Adipocyte (in vitro differentiated cells): Measurements from ENCODE around the gene RASSF9.
A peak's percentile ranks its signal among the peaks of the same experiment; 100 is the strongest.

ENCODE experiments used
- DNase-seq: peaks from one replicate; pipeline ENCODE4 v3.0.0-alpha.2; 2015; ENCODE audit warnings: low read depth
- H3K27me3 ChIP-seq: replicated peaks from 2 replicates; pipeline ENCODE4 v1.7.0; 2013; ENCODE audit warnings: mild to moderate bottlenecking, low read length, moderate library complexity; ENCODE audit not compliant: control insufficient read depth, insufficient read depth
- H3K36me3 ChIP-seq: 2 replicates; pipeline ENCODE4 v1.7.0; 2013; ENCODE audit warnings: low read length, mild to moderate bottlenecking, moderate library complexity; ENCODE audit not compliant: control insufficient read depth, insufficient read depth, severe bottlenecking
- H3K4me1 ChIP-seq: 2 replicates; pipeline ENCODE4 v1.7.0; 2013; ENCODE audit warnings: mild to moderate bottlenecking, low read length, moderate library complexity; ENCODE audit not compliant: control insufficient read depth, insufficient read depth
- H3K4me3 ChIP-seq: 2 replicates; pipeline ENCODE4 v1.7.0; 2013; ENCODE audit warnings: mild to moderate bottlenecking, low read length, moderate library complexity
- H3K9ac ChIP-seq: 2 replicates; pipeline ENCODE4 v1.7.0; 2013; ENCODE audit warnings: mild to moderate bottlenecking, low read length, moderate library complexity
- H3K9me3 ChIP-seq: 2 replicates; pipeline ENCODE4 v1.7.0; 2013; ENCODE audit warnings: mild to moderate bottlenecking, low read length, moderate library complexity; ENCODE audit not compliant: control insufficient read depth

RASSF9 gene

DNA sequence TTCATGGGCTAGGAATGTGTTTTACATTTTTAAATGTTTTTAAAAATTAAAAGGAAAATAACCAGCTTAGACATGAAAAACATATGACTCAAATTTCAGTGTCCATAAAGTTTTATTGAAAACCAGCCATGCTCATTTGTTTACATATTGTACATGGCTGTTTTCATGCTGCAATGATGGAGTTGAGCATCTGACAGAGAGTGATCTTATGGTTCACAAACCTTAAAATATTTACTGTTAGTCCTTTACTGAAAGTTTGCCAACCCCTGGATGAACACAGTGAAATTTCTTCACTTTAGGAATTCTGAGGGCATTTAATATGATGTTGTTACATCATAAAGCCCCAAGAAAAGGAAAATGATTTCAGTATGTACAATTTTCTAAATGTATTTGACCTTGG is 16.1 kb downstream of the RASSF9 start:
- H3K4me3 ChIP-seq: no peak overlapping the region

DNA sequence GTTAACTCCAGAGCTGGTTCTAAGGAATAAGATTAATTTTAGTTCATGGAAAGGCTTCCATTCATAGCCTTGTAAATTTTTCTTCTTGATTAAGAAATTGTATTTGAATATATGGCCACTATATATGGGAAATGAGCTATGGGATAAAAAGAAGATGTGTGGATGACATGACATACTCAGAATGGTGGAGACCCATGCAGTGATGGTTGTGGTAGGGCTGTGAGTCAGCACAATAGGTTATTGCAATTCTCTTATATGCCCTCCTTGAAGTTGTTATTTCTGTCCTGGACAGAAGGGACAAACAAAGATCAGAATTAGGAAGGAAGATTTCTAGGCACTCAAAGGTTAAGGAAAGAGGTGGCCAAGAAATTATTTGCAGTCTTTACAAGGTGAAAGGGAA is 21.5 kb downstream of the RASSF9 start:
- no peaks in the 10 kb centered on the region for H3K27me3 ChIP-seq
- H3K4me3 ChIP-seq: no peak overlapping the region
- H3K9ac ChIP-seq: no peak overlapping the region
- no peaks in the 10 kb centered on the region for H3K9me3 ChIP-seq
- DNase-seq: no peak
- no peaks in the 10 kb centered on the region for H3K36me3 ChIP-seq
- H3K4me1 ChIP-seq: peaks cover 4% of the 10 kb centered on the region

More for the DNA sequence above, 16.1 kb downstream of the RASSF9 start:
- no peaks in the 10 kb centered on the region for H3K4me1 ChIP-seq
- DNase-seq: peak; percentile 72
- H3K9ac ChIP-seq: no peak overlapping the region
- no peaks in the 10 kb centered on the region for H3K36me3 ChIP-seq
- no peaks in the 10 kb centered on the region for H3K9me3 ChIP-seq
- no peaks in the 10 kb centered on the region for H3K27me3 ChIP-seq

DNA sequence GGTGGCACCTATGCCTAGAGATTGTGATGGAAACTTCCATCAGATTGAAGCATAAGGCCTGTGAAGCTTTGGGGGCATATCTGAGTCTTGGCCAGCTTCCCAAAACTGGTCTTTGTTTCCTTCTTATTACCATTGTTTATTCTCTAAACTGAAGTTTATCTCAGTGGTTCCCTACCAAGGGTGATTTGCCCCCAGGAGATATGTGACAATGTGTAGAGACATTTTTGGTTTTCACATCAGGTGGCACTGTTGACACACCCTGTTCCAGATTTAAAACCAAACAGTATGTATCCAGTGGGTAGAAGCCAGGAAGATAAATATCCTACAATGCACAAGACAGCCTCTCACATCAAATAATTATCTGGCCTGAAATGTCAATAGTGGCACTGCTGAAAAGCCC is 22.1 kb downstream of the RASSF9 start:
- no peak for DNase-seq
- no peaks in the 10 kb centered on the region for H3K36me3 ChIP-seq
- H3K4me3 ChIP-seq: no peak overlapping the region
- H3K4me1 ChIP-seq: peaks cover 8% of the 10 kb centered on the region
- no peaks in the 10 kb centered on the region for H3K9me3 ChIP-seq
- no peaks in the 10 kb centered on the region for H3K27me3 ChIP-seq
- no peak overlapping the region for H3K9ac ChIP-seq

DNA sequence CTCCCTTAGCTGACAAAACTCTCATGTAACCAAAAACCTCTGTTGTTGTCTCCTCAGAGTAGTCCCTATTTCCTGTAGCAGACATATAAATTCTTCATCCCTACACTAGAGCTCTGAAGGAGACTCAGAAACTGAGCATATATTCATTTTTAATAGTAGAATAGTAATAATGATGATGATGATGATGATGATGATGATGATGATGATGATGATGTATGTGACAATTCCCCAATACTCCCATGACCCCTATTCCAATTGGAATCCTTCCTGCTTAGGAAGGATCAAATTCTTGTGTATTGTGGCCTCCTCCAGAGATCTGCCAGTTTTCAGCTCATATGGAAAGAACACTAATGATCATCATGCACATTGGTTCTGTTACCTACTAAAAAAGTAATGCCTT is 26.7 kb downstream of the RASSF9 start:
- H3K27me3 ChIP-seq: no peaks in the 10 kb centered on the region
- DNase-seq: no peak
- no peaks in the 10 kb centered on the region for H3K9me3 ChIP-seq
- no peak overlapping the region for H3K9ac ChIP-seq
- H3K4me3 ChIP-seq: no peak overlapping the region
- peaks cover 10% of the 10 kb centered on the region for H3K4me1 ChIP-seq
- H3K36me3 ChIP-seq: no peaks in the 10 kb centered on the region

DNA sequence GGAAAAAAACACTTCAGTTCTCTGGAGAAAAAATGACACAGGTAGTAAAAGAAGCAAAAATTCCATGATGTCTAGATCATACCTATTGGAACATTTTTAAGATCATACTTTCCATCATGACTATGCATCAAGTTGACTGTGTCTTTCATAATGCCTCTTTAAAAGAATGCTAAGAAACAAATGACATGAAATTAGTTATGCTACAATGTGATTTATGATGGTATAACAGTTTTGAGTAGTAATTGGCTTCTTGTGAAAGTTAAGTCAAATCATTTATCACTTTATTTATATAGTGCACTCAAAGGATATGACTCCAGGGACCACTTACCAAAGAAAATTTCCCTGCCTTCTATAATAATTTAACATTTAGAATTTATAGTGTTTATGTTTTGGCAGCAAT is 28.5 kb downstream of the RASSF9 start:
- DNase-seq: no peak

DNA sequence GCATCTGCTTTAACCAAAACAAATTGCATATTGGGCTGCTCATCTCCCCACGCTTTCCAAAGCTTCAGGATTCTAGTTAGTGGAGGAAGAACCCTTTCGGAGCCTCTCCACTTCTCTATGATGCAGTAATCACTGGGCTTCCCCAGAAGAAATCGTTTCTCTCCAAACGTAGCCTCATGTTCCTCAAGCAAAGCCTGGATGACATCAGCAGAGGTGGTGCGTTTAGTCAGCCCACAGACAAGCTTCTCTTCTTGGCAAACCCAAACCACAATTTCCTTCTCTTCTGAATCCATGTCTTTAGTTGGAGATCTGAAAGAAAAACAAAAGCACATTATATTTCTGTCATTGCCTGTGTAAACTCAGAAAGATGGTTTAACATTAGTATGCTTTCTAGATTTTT is 30.6 kb downstream of the RASSF9 start:
- no peaks in the 10 kb centered on the region for H3K36me3 ChIP-seq
- peaks cover 26% of the 10 kb centered on the region for H3K4me1 ChIP-seq
- no peak for DNase-seq
- H3K9me3 ChIP-seq: no peaks in the 10 kb centered on the region
- H3K9ac ChIP-seq: no peak overlapping the region
- no peak overlapping the region for H3K4me3 ChIP-seq
- H3K27me3 ChIP-seq: no peaks in the 10 kb centered on the region

More for the DNA sequence above, 28.5 kb downstream of the RASSF9 start:
- no peak overlapping the region for H3K9ac ChIP-seq
- no peaks in the 10 kb centered on the region for H3K36me3 ChIP-seq
- no peaks in the 10 kb centered on the region for H3K9me3 ChIP-seq
- H3K4me3 ChIP-seq: no peak overlapping the region
- no peaks in the 10 kb centered on the region for H3K27me3 ChIP-seq
- peaks cover 22% of the 10 kb centered on the region for H3K4me1 ChIP-seq

DNA sequence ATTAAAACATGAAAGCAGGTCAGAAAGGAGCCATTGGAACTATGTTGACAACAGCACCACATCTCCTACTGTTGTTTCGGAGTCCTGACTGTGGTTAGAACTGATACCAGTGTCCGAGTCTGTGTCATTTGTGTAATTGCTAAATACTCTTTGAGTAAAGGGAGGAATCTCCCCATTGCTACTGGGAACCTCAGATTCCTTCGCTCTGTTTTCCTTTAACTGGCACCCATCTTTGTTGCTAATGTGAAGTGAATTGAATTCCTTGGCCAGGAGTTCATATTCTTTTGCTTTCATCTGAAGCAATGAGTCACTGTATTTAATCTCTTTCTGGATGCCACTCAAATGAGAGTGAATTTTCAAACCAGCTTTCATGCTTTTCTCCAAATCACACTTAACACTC is 31.5 kb downstream of the RASSF9 start:
- no peak overlapping the region for H3K4me3 ChIP-seq
- peaks cover 20% of the 10 kb centered on the region for H3K4me1 ChIP-seq
- H3K9ac ChIP-seq: no peak overlapping the region
- H3K36me3 ChIP-seq: no peaks in the 10 kb centered on the region
- no peaks in the 10 kb centered on the region for H3K9me3 ChIP-seq
- peak; percentile 53 for DNase-seq
- no peaks in the 10 kb centered on the region for H3K27me3 ChIP-seq

DNA sequence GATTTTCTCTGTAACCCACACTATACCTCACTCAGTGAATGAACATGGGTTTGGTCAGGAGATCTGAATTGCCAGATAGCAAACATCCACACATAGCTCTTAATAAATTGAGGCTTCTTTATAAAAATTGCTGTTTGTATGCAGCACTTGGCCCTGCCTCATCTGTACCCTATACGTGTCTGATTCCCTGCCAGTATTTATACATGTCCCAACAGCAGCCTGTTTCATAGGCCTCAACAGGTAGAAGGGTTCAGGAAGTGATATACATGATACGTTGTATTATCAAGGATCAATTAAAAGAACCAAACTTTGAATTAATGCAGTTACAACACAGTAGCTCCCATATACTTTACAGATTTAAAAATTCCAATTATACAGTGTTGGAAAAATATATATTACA is 32.3 kb downstream of the RASSF9 start:
- no peaks in the 10 kb centered on the region for H3K9me3 ChIP-seq
- H3K27me3 ChIP-seq: no peaks in the 10 kb centered on the region
- H3K36me3 ChIP-seq: no peaks in the 10 kb centered on the region
- DNase-seq: no peak
- H3K4me1 ChIP-seq: peaks cover 17% of the 10 kb centered on the region
- H3K4me3 ChIP-seq: no peak overlapping the region
- no peak overlapping the region for H3K9ac ChIP-seq

DNA sequence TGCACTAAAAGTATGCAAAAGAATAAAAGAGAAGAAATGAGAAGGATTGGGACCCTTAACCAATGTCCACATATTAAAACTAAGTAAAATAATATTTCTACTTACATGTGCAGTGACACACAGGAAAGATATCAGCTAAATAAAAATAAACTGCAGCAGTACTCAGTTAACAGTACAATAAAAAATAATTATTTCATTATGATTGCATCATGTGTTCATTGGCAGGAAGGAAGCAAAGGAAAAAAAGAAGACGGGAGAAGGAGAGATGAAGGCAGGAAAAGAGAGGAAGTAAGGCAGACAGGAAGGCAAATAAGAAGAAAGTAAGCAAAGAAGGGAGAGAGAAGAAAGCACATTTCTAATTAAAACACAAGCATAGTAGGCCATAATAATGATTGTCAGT is 33.0 kb downstream of the RASSF9 start:
- DNase-seq: peak; percentile 46
- Histone ChIP-seq H3K4me3 (peak overlapping the region; percentile 19), H3K27me3 (no peaks in the 10 kb centered on the region), H3K36me3 (no peaks in the 10 kb centered on the region), H3K4me1 (peaks cover 17% of the 10 kb centered on the region), H3K9me3 (no peaks in the 10 kb centered on the region), H3K9ac (peak overlapping the region; percentile 40)

DNA sequence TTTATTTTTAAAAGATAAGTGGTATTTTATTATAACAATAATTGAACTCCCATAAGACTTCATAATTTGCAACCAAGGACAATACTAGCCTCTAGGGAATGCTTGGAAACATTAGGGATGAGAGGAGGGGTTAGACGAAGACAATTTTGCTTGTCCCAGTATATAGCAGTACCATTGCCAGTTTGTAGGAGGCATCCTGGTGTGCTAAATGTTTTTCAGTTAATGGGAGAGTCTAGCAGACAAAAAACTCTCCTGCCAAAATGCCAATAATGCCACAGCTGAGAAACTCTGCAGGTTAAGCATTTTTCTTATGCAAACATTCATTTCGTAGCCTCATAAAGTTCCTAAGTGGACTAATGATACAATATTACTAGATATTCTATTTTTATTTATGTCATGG is 38.1 kb downstream of the RASSF9 start:
- Histone ChIP-seq H3K9me3 (no peaks in the 10 kb centered on the region), H3K27me3 (no peaks in the 10 kb centered on the region), H3K4me1 (peaks cover 12% of the 10 kb centered on the region), H3K36me3 (no peaks in the 10 kb centered on the region), H3K4me3 (no peak overlapping the region), H3K9ac (no peak overlapping the region)
- no peak for DNase-seq

DNA sequence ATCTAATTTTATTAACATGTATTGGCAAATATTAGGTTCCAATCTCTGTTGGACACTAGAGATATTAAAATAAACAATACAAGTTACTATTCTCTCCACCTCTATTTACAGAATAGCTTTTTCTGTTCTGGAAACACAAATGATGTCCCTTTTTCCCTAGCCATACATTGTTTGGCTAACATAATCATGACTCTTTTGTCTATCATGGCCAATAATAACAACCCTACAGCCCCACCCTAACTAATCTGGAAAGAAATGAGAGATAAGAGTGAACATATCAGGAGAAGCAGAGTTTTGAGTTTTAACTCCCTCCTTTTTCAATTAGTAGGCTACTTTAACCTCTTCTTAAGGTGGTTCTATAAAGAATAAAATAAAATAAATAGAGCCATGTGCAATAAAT is 40.2 kb downstream of the RASSF9 start:
- Histone ChIP-seq H3K36me3 (no peaks in the 10 kb centered on the region), H3K9me3 (no peaks in the 10 kb centered on the region), H3K27me3 (no peaks in the 10 kb centered on the region), H3K9ac (no peak overlapping the region), H3K4me1 (peaks cover 5% of the 10 kb centered on the region), H3K4me3 (no peak overlapping the region)
- DNase-seq: no peak

DNA sequence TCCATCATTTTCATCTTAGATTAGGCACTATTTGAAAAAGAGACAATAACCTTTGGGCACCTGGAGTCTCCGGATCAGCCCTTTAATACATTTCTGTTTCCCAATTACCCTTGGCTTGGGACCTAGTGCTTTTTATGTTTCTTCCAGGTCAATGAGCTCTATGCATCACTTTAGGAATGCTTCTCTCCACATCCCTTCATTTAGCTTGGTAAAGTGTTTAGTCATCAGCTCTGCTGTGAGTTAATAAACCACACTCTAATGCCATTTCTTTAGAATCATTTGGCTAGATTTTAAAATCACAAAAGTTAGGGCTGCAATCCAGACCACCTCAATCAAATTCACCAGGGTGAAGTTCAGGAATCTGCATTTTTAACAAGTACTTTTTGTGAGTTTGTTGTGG is 41.7 kb downstream of the RASSF9 start:
- Histone ChIP-seq H3K4me1 (peaks cover 5% of the 10 kb centered on the region), H3K27me3 (no peaks in the 10 kb centered on the region), H3K4me3 (no peak overlapping the region), H3K9ac (no peak overlapping the region), H3K36me3 (no peaks in the 10 kb centered on the region), H3K9me3 (no peaks in the 10 kb centered on the region)
- peak; percentile 29 for DNase-seq
